Gastrocnemius medialis (tissue), 4 donors: ENCODE measurements around the gene SLC16A3. TPM values are rescaled to one million over a fixed set of nuclear protein-coding genes. Genes with fewer than 3 reads are reported as not detected.

Experiments
- ATAC-seq, 2 donors: fragments of 150-250 bp; one replicate each; pipeline ENCODE4 v1.9.1; 2016
- DNase-seq, 2 donors: peaks; one replicate each; pipeline ENCODE4 v3.0.0-alpha.2; 2019
- H3K27ac ChIP-seq, 4 donors: fragments of 200-600 bp; sonication (generic); 1 replicate in 1 of 4; 2 replicates in 3 of 4; pipeline ENCODE4 v1.5.1; 2016 to 2018; ENCODE audit warnings: mild to moderate bottlenecking in 2 of 4, moderate library complexity in 1 of 4
- H3K27me3 ChIP-seq, 3 donors: fragments of 200-600 bp; sonication (generic) in 2 of 3; 1 replicate in 1 of 3; 2 replicates in 2 of 3; pipeline versions ENCODE4 v1.5.1 to v1.6.0; 2016 to 2019; ENCODE audit warnings: mild to moderate bottlenecking in 1 of 3, moderate library complexity in 1 of 3
- H3K36me3 ChIP-seq, 2 donors: fragments of 200-600 bp; sonication (generic) in 1 of 2; one replicate each; pipeline ENCODE4 v1.5.1; 2017 to 2018
- H3K4me1 ChIP-seq, 2 donors: fragments of 200-600 bp; sonication (generic) in 1 of 2; one replicate each; pipeline ENCODE4 v1.5.1; 2016 to 2017; ENCODE audit warnings: mild to moderate bottlenecking in 2 of 2
- H3K4me3 ChIP-seq, 4 donors: fragments of 200-600 bp; sonication (generic) in 3 of 4; 1 replicate in 1 of 4; 2 replicates in 3 of 4; pipeline ENCODE4 v1.5.1; 2016 to 2019; ENCODE audit warnings: mild to moderate bottlenecking in 2 of 4
- H3K9me3 ChIP-seq, 3 donors: fragments of 200-600 bp; sonication (generic) in 2 of 3; 1 replicate in 1 of 3; 2 replicates in 2 of 3; pipeline ENCODE4 v1.5.1; 2016 to 2019
- CTCF ChIP-seq, 5 experiments: fragments of 450-650 bp in 3 of 5; fragments of 200-600 bp in 2 of 5; sonication (generic) in 2 of 5; IDR thresholded peaks in 4 of 5; conservative IDR thresholded peaks in 1 of 5; 1 replicate in 4 of 5; 2 replicates in 1 of 5; pipeline ENCODE4 v1.5.1; 2016 to 2019; ENCODE audit warnings: antibody characterized with exemption in 5 of 5, mild to moderate bottlenecking in 3 of 5, moderate library complexity in 3 of 5
- POLR2A ChIP-seq, 2 donors: fragments of 450-650 bp; IDR thresholded peaks; one replicate each; pipeline ENCODE4 v1.6.1; 2017; ENCODE audit warnings: antibody characterized with exemption in 2 of 2, mild to moderate bottlenecking in 2 of 2, moderate library complexity in 2 of 2
- in situ Hi-C, 4 donors: fragments of 200-750 bp; cut with MboI; loops; one replicate each; pipeline versions ENCODE4 v1.15.0 to v1.8.0; 2017; ENCODE audit warnings: low sequenced_read_pairs in 4 of 4
- intact Hi-C: fragments of 100-400 bp; cut with DNase I; formaldehyde crosslinking; loops from one replicate; pipeline ENCODE4 v1.15.1; 2023; ENCODE audit warnings: low total_unique reads
- total RNA-seq, 4 donors: library from RNA; depleted of rRNA; stranded (reverse); fragments of >200 nt; gene quantifications; one replicate each; pipeline versions ENCODE4 v1.1.0 to v1.2.3, GENCODE V29; 2016

The SLC16A3 gene
- total RNA-seq, 4 donors from 2014 or later: 46.0 to 173 (median 126) TPM

- Histone ChIP-seq H3K4me1 (peaks cover 57 to 70% of the 10 kb centered on the region in 2 donors), H3K36me3 (no peaks in the 10 kb centered on the region), H3K27ac (peak overlapping the region; percentile 90 to 98 (median 93)), H3K27me3 (no peaks in the 10 kb centered on the region), H3K9me3 (no peaks in the 10 kb centered on the region), H3K4me3 (peak overlapping the region; percentile 66 to 76 (median 68))
- DNase-seq (peak in 1 of 2 donors; percentile 39), ATAC-seq (no peak)
- intact Hi-C loops: no loop called here
- TF ChIP-seq CTCF (IDR thresholded peaks at IDR 0.05 in 4 of 5, conservative IDR thresholded peaks at IDR 0.05 in 1 of 5) (no peak), POLR2A (IDR thresholded peaks at IDR 0.05) (no peak)
- in situ Hi-C loops: no loop called here
These were observed 1.1 kb downstream of the SLC16A3 start for GRCh38 chr17:82229698-82230608.

GRCh38 chr17:82230609-82231311 is 1.9 kb downstream of the SLC16A3 start:
- H3K9me3 ChIP-seq: no peaks in the 10 kb centered on the region
- DNase-seq: peak in 1 of 2 donors; percentile 80
- intact Hi-C loops: no loop called here
- peak overlapping the region; percentile 90 to 98 (median 93) for H3K27ac ChIP-seq
- no peaks in the 10 kb centered on the region for H3K27me3 ChIP-seq
- in situ Hi-C loops: no loop called here
- H3K4me1 ChIP-seq: peaks cover 58 to 70% of the 10 kb centered on the region in 2 donors
- H3K4me3 ChIP-seq: peak overlapping the region; percentile 66 to 76 (median 68)
- peak; percentile 6 to 8 for ATAC-seq
- TF ChIP-seq POLR2A (IDR thresholded peaks at IDR 0.05) (peak; percentile 47 to 73), CTCF (IDR thresholded peaks at IDR 0.05 in 4 of 5, conservative IDR thresholded peaks at IDR 0.05 in 1 of 5) (peak; percentile 46 to 74 (median 64))
- no peaks in the 10 kb centered on the region for H3K36me3 ChIP-seq

- intact Hi-C loops (no loop called here), in situ Hi-C loops (no loop called here)
- H3K9me3 ChIP-seq: no peaks in the 10 kb centered on the region
- H3K4me3 ChIP-seq: peak overlapping the region; percentile 66 to 76 (median 68)
- ATAC-seq (no peak), DNase-seq (no peak)
- no peak for TF ChIP-seq POLR2A (IDR thresholded peaks at IDR 0.05)
- no peak for TF ChIP-seq CTCF (IDR thresholded peaks at IDR 0.05 in 4 of 5, conservative IDR thresholded peaks at IDR 0.05 in 1 of 5)
- H3K27me3 ChIP-seq: no peaks in the 10 kb centered on the region
- H3K36me3 ChIP-seq: no peaks in the 10 kb centered on the region
- peak overlapping the region; percentile 90 to 98 (median 93) for H3K27ac ChIP-seq
- peaks cover 58 to 69% of the 10 kb centered on the region in 2 donors for H3K4me1 ChIP-seq
These were observed 2.4 kb downstream of the SLC16A3 start for GRCh38 chr17:82231312-82231561.

- H3K4me1 ChIP-seq: peaks cover 57 to 70% of the 10 kb centered on the region in 2 donors
- H3K36me3 ChIP-seq: peaks cover 0 to 2% of the 10 kb centered on the region in 2 donors
- ATAC-seq (peak in 1 of 2 donors; percentile 2), DNase-seq (peak; percentile 64 to 81)
- H3K27me3 ChIP-seq: no peaks in the 10 kb centered on the region
- no peaks in the 10 kb centered on the region for H3K9me3 ChIP-seq
- H3K27ac ChIP-seq: peak overlapping the region; percentile 90 to 98 (median 93)
- in situ Hi-C loops (no loop called here), intact Hi-C loops (no loop called here)
- peak overlapping the region; percentile 66 to 76 (median 68) for H3K4me3 ChIP-seq
- TF ChIP-seq CTCF (IDR thresholded peaks at IDR 0.05 in 4 of 5, conservative IDR thresholded peaks at IDR 0.05 in 1 of 5) (no peak), POLR2A (IDR thresholded peaks at IDR 0.05) (peak; percentile 57 to 78)
These were observed 2.9 kb downstream of the SLC16A3 start for GRCh38 chr17:82231562-82232321.
